Endothelial cell of umbilical vein (primary cell): ENCODE data around the gene INPP5A.

Source experiments
- CTCF ChIP-seq, 2 donors: IDR thresholded peaks; 1 replicate in 1 of 2; 2 replicates in 1 of 2; pipeline ENCODE4 v1.5.1; 2011; ENCODE audit warnings: low read length in 2 of 2, mild to moderate bottlenecking in 2 of 2, moderate library complexity in 2 of 2, control low read depth in 1 of 2, inconsistent platforms in 1 of 2, low read depth in 1 of 2; ENCODE audit not compliant: insufficient read depth in 1 of 2; ENCODE audit errors: extremely low read depth in 1 of 2
- MAX ChIP-seq: IDR thresholded peaks from 2 replicates; pipeline ENCODE4 v1.6.1; 2011; ENCODE audit not compliant: insufficient read depth, insufficient read length

- TF ChIP-seq MAX (no peak), CTCF (IDR thresholded peaks at IDR 0.05; ENCODE audit: extremely low read depth in 1 of 2, insufficient read depth in 1 of 2, low read depth in 1 of 2, low read length in 2 of 2) (no peak)
Measured at GRCh38 chr10:132687893-132688579, 150.4 kb downstream of the INPP5A start.
